HEK293 (cell line): ENCODE measurements around the gene TNIP1.

Source experiments
- CTCF ChIA-PET: fragments of 350-600 bp; formaldehyde crosslinking; extraction: SDS; loops from one replicate; lab custom pipeline; 2021; ENCODE audit warnings: antibody characterized with exemption; lab: Yijun Ruan, JAX
- POLR2A ChIA-PET: fragments of 300-600 bp; formaldehyde crosslinking; extraction: SDS; loops from one replicate; lab custom pipeline; 2020; ENCODE audit warnings: antibody characterized with exemption, inconsistent platforms; lab: Yijun Ruan, JAX
- H3K27ac ChIP-seq: fragments of 200-500 bp; sonication (Bioruptor generic); 2 replicates; pipeline ENCODE4 v1.5.1; 2014; ENCODE audit warnings: low read depth, low read length, control low read depth, inconsistent platforms; ENCODE audit errors: extremely low read depth
- H3K36me3 ChIP-seq, 2 experiments: fragments of 200-500 bp in 1 of 2; sonication (Bioruptor generic) in 1 of 2; 1 replicate in 1 of 2; 2 replicates in 1 of 2; pipeline ENCODE4 v1.5.1; 2014 to 2017; ENCODE audit warnings: inconsistent platforms in 2 of 2, low read length in 2 of 2; ENCODE audit not compliant: control insufficient read depth in 2 of 2, insufficient read depth in 1 of 2
- H3K4me1 ChIP-seq: fragments of 200-500 bp; sonication (Bioruptor generic); 2 replicates; pipeline ENCODE4 v1.5.1; 2014; ENCODE audit warnings: mild to moderate bottlenecking, low read length, inconsistent platforms; ENCODE audit not compliant: control insufficient read depth, insufficient read depth
- H3K4me3 ChIP-seq: 2 replicates; pipeline ENCODE4 v1.5.1; 2011; ENCODE audit warnings: low read depth, mild to moderate bottlenecking, control low read depth, low read length, moderate library complexity
- H3K9me3 ChIP-seq: fragments of 200-500 bp; sonication (Bioruptor generic); 2 replicates; pipeline ENCODE4 v1.5.1; 2014; ENCODE audit warnings: low read depth, low read length, inconsistent platforms; ENCODE audit not compliant: control insufficient read depth, insufficient read depth
- KLF1 ChIP-seq: fragments of 450-650 bp; formaldehyde crosslinking; IDR thresholded peaks from 2 replicates; pipeline ENCODE4 v1.5.1; 2016; ENCODE audit warnings: missing biosample characterization, missing genetic modification characterization
- PRDM1 ChIP-seq: fragments of 450-650 bp; formaldehyde crosslinking; IDR thresholded peaks from 2 replicates; pipeline ENCODE4; 2016; ENCODE audit warnings: missing biosample characterization, missing genetic modification characterization
- REPIN1 ChIP-seq: fragments of 450-650 bp; formaldehyde crosslinking; IDR thresholded peaks from 2 replicates; pipeline ENCODE4 v1.5.1; 2017; ENCODE audit warnings: missing biosample characterization, missing genetic modification characterization, low read depth
- ZBTB8A ChIP-seq: fragments of 450-650 bp; formaldehyde crosslinking; IDR thresholded peaks from 2 replicates; pipeline ENCODE4 v1.5.1; 2016; ENCODE audit warnings: missing biosample characterization, missing genetic modification characterization
- ZIC2 ChIP-seq: fragments of 450-650 bp; formaldehyde crosslinking; IDR thresholded peaks from 2 replicates; pipeline ENCODE4 v1.5.1; 2016; ENCODE audit warnings: missing biosample characterization, missing genetic modification characterization
- ZNF112 ChIP-seq: fragments of 450-650 bp; formaldehyde crosslinking; IDR thresholded peaks from 2 replicates; pipeline ENCODE4 v1.5.0; 2017; ENCODE audit warnings: missing biosample characterization, missing genetic modification characterization
- ZNF138 ChIP-seq: fragments of 450-650 bp; formaldehyde crosslinking; IDR thresholded peaks from 2 replicates; pipeline ENCODE4 v1.5.1; 2016; ENCODE audit warnings: missing biosample characterization, missing genetic modification characterization, borderline replicate concordance
- ZNF174 ChIP-seq: fragments of 450-650 bp; formaldehyde crosslinking; IDR thresholded peaks from 2 replicates; pipeline ENCODE4 v1.5.0; 2017; ENCODE audit warnings: missing biosample characterization, mild to moderate bottlenecking, missing genetic modification characterization
- ZNF19 ChIP-seq: fragments of 450-650 bp; formaldehyde crosslinking; IDR thresholded peaks from 2 replicates; pipeline ENCODE4; 2016; ENCODE audit warnings: missing biosample characterization, missing genetic modification characterization, low read depth
- ZNF561 ChIP-seq: fragments of 450-650 bp; IDR thresholded peaks from 2 replicates; pipeline ENCODE4 v1.5.1; 2018; ENCODE audit warnings: missing biosample characterization, missing genetic modification characterization, borderline replicate concordance
- ZNF585B ChIP-seq: fragments of 450-650 bp; formaldehyde crosslinking; IDR thresholded peaks from 2 replicates; pipeline ENCODE4 v1.5.1; 2016; ENCODE audit warnings: missing biosample characterization, missing genetic modification characterization
- ZNF626 ChIP-seq: fragments of 450-650 bp; sonication (Bioruptor Pico); formaldehyde crosslinking; IDR thresholded peaks from 2 replicates; pipeline ENCODE4 v1.5.1; 2018; ENCODE audit warnings: missing biosample characterization, missing genetic modification characterization, inconsistent platforms
- ZNF654 ChIP-seq: fragments of 450-650 bp; formaldehyde crosslinking; IDR thresholded peaks from 2 replicates; pipeline ENCODE4 v1.5.1; 2016; ENCODE audit warnings: low read depth, missing biosample characterization, missing genetic modification characterization
- ZNF707 ChIP-seq: fragments of 450-650 bp; formaldehyde crosslinking; IDR thresholded peaks from 2 replicates; pipeline ENCODE4 v1.5.1; 2016; ENCODE audit warnings: missing biosample characterization, missing genetic modification characterization
- ZNF792 ChIP-seq: fragments of 450-650 bp; formaldehyde crosslinking; IDR thresholded peaks from 2 replicates; pipeline ENCODE4 v1.5.1; 2016; ENCODE audit warnings: missing biosample characterization, missing genetic modification characterization
- TF ChIP-seq, protein P1 (sequence below): fragments of 450-650 bp; formaldehyde crosslinking; IDR thresholded peaks from 2 replicates; pipeline ENCODE4 v1.5.1; 2016; ENCODE audit warnings: missing biosample characterization, missing genetic modification characterization, low read depth
- TF ChIP-seq, protein P2 (sequence below): fragments of 450-650 bp; formaldehyde crosslinking; IDR thresholded peaks from 2 replicates; pipeline ENCODE4 v1.5.1; 2017; ENCODE audit warnings: missing biosample characterization, missing genetic modification characterization
- TF ChIP-seq, protein P3 (sequence below): fragments of 450-650 bp; formaldehyde crosslinking; IDR thresholded peaks from 2 replicates; pipeline ENCODE4 v1.5.1; 2016; ENCODE audit warnings: missing biosample characterization, missing genetic modification characterization
- TF ChIP-seq, protein P4 (sequence below): fragments of 450-650 bp; formaldehyde crosslinking; IDR thresholded peaks from 2 replicates; pipeline ENCODE4 v1.5.1; 2016; ENCODE audit warnings: missing biosample characterization, missing genetic modification characterization
- TF ChIP-seq, protein P5 (sequence below): fragments of 450-650 bp; formaldehyde crosslinking; IDR thresholded peaks from 2 replicates; pipeline ENCODE4 v1.5.1; 2016; ENCODE audit warnings: missing biosample characterization, missing genetic modification characterization

TNIP1 gene

DNA sequence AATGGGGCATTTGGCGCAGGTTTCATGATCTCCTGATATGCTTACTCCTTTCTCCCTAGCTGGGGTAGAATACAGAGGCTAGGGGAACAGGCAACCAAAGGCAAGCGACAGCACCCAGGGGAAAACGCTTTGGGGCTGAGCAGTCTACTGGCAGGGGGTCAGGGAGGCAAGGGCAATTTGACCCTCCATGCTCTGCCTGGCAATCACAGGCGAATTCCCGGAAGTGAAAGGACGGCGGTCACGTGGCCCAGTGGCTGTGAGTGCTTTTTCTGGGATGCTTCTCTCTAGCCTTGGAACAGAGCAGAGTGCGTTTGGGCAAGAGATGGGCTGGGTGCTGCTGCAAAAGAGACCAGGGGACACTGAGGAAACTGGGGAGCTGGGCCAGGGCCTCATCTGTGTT lies 54.7 kb downstream of the TNIP1 start:
- Histone ChIP-seq H3K9me3 (no peaks in the 10 kb centered on the region), H3K4me1 (no peaks in the 10 kb centered on the region)
- POLR2A ChIA-PET = no interaction called here
- TF ChIP-seq ZNF626 (tag by site-specific recombination) (no peak), ZIC2 (tag by site-specific recombination) (no peak), ZNF561 (tag by site-specific recombination) (no peak), ZNF792 (no peak), PRDM1 (tag by site-specific recombination) (no peak), ZNF19 (tag by site-specific recombination) (no peak), ZNF707 (no peak), KLF1 (no peak), ZNF174 (no peak), ZNF138 (no peak), REPIN1 (tag by site-specific recombination) (no peak), ZBTB8A (no peak), ZNF112 (no peak), ZNF585B (tag by site-specific recombination) (no peak), ZNF654 (tag by site-specific recombination) (no peak)
- TF ChIP-seq, protein P1, sequence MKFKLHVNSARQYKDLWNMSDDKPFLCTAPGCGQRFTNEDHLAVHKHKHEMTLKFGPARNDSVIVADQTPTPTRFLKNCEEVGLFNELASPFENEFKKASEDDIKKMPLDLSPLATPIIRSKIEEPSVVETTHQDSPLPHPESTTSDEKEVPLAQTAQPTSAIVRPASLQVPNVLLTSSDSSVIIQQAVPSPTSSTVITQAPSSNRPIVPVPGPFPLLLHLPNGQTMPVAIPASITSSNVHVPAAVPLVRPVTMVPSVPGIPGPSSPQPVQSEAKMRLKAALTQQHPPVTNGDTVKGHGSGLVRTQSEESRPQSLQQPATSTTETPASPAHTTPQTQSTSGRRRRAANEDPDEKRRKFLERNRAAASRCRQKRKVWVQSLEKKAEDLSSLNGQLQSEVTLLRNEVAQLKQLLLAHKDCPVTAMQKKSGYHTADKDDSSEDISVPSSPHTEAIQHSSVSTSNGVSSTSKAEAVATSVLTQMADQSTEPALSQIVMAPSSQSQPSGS (tag by site-specific recombination) = no peak
- TF ChIP-seq, protein P2, sequence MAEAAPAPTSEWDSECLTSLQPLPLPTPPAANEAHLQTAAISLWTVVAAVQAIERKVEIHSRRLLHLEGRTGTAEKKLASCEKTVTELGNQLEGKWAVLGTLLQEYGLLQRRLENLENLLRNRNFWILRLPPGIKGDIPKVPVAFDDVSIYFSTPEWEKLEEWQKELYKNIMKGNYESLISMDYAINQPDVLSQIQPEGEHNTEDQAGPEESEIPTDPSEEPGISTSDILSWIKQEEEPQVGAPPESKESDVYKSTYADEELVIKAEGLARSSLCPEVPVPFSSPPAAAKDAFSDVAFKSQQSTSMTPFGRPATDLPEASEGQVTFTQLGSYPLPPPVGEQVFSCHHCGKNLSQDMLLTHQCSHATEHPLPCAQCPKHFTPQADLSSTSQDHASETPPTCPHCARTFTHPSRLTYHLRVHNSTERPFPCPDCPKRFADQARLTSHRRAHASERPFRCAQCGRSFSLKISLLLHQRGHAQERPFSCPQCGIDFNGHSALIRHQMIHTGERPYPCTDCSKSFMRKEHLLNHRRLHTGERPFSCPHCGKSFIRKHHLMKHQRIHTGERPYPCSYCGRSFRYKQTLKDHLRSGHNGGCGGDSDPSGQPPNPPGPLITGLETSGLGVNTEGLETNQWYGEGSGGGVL (tag by site-specific recombination) = no peak
- TF ChIP-seq, protein P3, sequence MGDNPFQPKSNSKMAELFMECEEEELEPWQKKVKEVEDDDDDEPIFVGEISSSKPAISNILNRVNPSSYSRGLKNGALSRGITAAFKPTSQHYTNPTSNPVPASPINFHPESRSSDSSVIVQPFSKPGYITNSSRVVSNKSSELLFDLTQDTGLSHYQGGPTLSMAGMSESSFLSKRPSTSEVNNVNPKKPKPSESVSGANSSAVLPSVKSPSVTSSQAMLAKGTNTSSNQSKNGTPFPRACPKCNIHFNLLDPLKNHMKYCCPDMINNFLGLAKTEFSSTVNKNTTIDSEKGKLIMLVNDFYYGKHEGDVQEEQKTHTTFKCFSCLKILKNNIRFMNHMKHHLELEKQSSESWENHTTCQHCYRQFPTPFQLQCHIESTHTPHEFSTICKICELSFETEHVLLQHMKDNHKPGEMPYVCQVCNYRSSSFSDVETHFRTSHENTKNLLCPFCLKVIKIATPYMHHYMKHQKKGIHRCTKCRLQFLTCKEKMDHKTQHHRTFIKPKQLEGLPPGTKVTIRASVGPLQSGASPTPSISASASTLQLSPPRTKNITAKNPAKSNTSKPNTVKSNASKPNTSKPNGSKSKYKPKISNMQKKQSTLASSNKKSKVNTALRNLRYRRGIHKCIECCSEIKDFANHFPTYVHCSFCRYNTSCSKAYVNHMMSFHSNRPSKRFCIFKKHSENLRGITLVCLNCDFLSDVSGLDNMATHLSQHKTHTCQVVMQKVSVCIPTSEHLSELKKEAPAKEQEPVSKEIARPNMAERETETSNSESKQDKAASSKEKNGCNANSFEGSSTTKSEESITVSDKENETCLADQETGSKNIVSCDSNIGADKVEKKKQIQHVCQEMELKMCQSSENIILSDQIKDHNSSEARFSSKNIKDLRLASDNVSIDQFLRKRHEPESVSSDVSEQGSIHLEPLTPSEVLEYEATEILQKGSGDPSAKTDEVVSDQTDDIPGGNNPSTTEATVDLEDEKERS = no peak
- TF ChIP-seq, protein P4, sequence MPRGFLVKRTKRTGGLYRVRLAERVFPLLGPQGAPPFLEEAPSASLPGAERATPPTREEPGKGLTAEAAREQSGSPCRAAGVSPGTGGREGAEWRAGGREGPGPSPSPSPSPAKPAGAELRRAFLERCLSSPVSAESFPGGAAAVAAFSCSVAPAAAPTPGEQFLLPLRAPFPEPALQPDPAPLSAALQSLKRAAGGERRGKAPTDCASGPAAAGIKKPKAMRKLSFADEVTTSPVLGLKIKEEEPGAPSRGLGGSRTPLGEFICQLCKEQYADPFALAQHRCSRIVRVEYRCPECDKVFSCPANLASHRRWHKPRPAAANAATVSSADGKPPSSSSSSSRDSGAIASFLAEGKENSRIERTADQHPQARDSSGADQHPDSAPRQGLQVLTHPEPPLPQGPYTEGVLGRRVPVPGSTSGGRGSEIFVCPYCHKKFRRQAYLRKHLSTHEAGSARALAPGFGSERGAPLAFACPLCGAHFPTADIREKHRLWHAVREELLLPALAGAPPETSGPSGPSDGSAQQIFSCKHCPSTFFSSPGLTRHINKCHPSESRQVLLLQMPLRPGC (tag by site-specific recombination) = no peak
- TF ChIP-seq, protein P5, sequence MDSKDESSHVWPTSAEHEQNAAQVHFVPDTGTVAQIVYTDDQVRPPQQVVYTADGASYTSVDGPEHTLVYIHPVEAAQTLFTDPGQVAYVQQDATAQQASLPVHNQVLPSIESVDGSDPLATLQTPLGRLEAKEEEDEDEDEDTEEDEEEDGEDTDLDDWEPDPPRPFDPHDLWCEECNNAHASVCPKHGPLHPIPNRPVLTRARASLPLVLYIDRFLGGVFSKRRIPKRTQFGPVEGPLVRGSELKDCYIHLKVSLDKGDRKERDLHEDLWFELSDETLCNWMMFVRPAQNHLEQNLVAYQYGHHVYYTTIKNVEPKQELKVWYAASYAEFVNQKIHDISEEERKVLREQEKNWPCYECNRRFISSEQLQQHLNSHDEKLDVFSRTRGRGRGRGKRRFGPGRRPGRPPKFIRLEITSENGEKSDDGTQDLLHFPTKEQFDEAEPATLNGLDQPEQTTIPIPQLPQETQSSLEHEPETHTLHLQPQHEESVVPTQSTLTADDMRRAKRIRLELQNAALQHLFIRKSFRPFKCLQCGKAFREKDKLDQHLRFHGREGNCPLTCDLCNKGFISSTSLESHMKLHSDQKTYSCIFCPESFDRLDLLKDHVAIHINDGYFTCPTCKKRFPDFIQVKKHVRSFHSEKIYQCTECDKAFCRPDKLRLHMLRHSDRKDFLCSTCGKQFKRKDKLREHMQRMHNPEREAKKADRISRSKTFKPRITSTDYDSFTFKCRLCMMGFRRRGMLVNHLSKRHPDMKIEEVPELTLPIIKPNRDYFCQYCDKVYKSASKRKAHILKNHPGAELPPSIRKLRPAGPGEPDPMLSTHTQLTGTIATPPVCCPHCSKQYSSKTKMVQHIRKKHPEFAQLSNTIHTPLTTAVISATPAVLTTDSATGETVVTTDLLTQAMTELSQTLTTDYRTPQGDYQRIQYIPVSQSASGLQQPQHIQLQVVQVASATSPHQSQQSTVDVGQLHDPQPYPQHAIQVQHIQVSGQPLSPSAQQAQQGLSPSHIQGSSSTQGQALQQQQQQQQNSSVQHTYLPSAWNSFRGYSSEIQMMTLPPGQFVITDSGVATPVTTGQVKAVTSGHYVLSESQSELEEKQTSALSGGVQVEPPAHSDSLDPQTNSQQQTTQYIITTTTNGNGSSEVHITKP = no peak
- TF ChIP-seq, all 188 proteins: peak for 0
- Histone ChIP-seq H3K4me3 (no peak overlapping the region), H3K27ac (no peak overlapping the region), H3K36me3 (peaks cover 0 to 46% of the 10 kb centered on the region in 2 experiments; a peak in 2 of 3 replicates)
- CTCF ChIA-PET = interaction anchor here (1.3 to 1.4 kb wide), 2 partner anchors 26 to 139 kb away, joined by 3 read pairs; no protein-coding TSS in a partner anchor
